GM12891 (cell line): ENCODE measurements around the gene DCD.

Experiments
- POLR2A ChIP-seq: IDR thresholded peaks from 2 replicates; pipeline ENCODE4 v1.6.1; 2011; ENCODE audit warnings: low read depth, low read length, control low read depth
- POLR2AphosphoS5 ChIP-seq: IDR thresholded peaks from 2 replicates; pipeline ENCODE4 v1.6.1; 2011; ENCODE audit warnings: low read depth, low read length, control low read depth
- POU2F2 ChIP-seq: IDR thresholded peaks from 2 replicates; pipeline ENCODE4 v1.6.1; 2011; ENCODE audit warnings: low read depth, mild to moderate bottlenecking, control low read depth, low read length, moderate library complexity

DNA sequence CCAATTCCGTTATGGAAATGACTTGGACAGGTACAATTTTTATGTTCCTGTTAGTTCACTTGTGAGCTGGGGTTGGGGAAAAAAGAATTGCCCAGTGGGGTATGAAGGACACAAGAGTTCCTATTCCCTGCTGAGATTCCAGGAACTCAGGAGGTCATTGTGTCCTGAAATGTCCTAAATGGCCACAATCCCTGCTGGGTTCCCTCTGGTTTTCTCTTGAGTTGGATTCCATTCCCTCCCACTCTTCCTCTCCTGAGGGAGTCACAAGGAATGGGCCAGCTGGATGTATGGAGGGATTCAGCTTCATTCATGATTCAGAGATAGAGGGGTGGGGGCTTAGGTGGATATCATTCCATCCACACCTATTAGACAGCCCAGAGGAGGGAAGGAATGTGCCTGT, 34.5 kb upstream of the DCD start:
- TF ChIP-seq POLR2AphosphoS5 (no peak), POU2F2 (no peak), POLR2A (no peak)
